ENCODE measurements around the gene TMEM151B.

The TMEM151B gene

GRCh38 chr6:44277763-44278162 is 7.5 kb downstream of the TMEM151B start:
- no peak for DNase-seq

- DNase-seq: no peak
These were observed 8.1 kb downstream of the TMEM151B start for GRCh38 chr6:44278315-44278714.

- DNase-seq: peak in 2 of 51 donors; percentile 55 to 62
These were observed 8.8 kb downstream of the TMEM151B start for GRCh38 chr6:44278774-44279697.

- peak in 8 of 51 donors; percentile 5 to 36 (median 18) for DNase-seq
These were observed 13.9 kb downstream of the TMEM151B start for GRCh38 chr6:44284121-44284520.

GRCh38 chr6:44284867-44285266 is 14.6 kb downstream of the TMEM151B start:
- DNase-seq: no peak

- no peak for DNase-seq
These were observed 15.5 kb downstream of the TMEM151B start for GRCh38 chr6:44285552-44286284.

GRCh38 chr6:44286285-44286565 is 16.0 kb downstream of the TMEM151B start:
- DNase-seq: no peak

- no peak for DNase-seq
These were observed 16.5 kb downstream of the TMEM151B start for GRCh38 chr6:44286747-44287146.

- peak in 1 of 51 donors; percentile 72 for DNase-seq
These were observed 19.5 kb downstream of the TMEM151B start for GRCh38 chr6:44289726-44290260.

GRCh38 chr6:44291841-44292240 is 21.6 kb downstream of the TMEM151B start:
- DNase-seq: no peak

- no peak for DNase-seq
These were observed 22.6 kb downstream of the TMEM151B start for GRCh38 chr6:44292661-44293365.

- no peak for DNase-seq
These were observed 24.9 kb downstream of the TMEM151B start for GRCh38 chr6:44294832-44295791.

- peak in 32 of 51 donors; percentile 10 to 64 (median 36) for DNase-seq
These were observed 27.1 kb downstream of the TMEM151B start for GRCh38 chr6:44297063-44298038.

- no peak for DNase-seq
These were observed 28.0 kb downstream of the TMEM151B start for GRCh38 chr6:44298055-44298803.

- DNase-seq: no peak
These were observed 28.6 kb downstream of the TMEM151B start for GRCh38 chr6:44298864-44299263.

GRCh38 chr6:44300292-44300823 is 30.1 kb downstream of the TMEM151B start:
- no peak for DNase-seq

- DNase-seq: no peak
These were observed 30.9 kb downstream of the TMEM151B start for GRCh38 chr6:44301106-44301505.

All from hypothalamus (tissue), 51 donors.